GM23338 (cell line): Measurements from ENCODE around the gene AP1B1. TPM values are rescaled to one million over a fixed set of nuclear protein-coding genes. Genes with fewer than 3 reads are reported as not detected.

Source experiments
- ATAC-seq: fragments of 200-7000 bp; cut with Tn5 transposase; 3 replicates; pipeline ENCODE4 v1.9.1; 2020
- DNase-seq: peaks from one replicate; pipeline ENCODE4 v3.0.0-alpha.2; 2015; ENCODE audit warnings: low spot score
- H2AFZ ChIP-seq: fragments of 200-600 bp; sonication (generic); 2 replicates; pipeline ENCODE4 v1.8.0; 2016; ENCODE audit warnings: antibody characterized with exemption, mild to moderate bottlenecking, moderate library complexity
- H3F3A ChIP-seq: fragments of 200-600 bp; sonication (generic); replicated peaks from 2 replicates; pipeline ENCODE4 v1.8.0; 2017; ENCODE audit warnings: antibody characterized with exemption, mixed run types, low read depth
- H3K27ac ChIP-seq: fragments of 200-600 bp; sonication (generic); 2 replicates; pipeline ENCODE4 v1.6.1; 2016; ENCODE audit warnings: low read depth
- H3K27me3 ChIP-seq: fragments of 200-600 bp; sonication (generic); 2 replicates; pipeline ENCODE4 v1.8.0; 2016; ENCODE audit warnings: mild to moderate bottlenecking, mixed run types, moderate library complexity; ENCODE audit not compliant: insufficient read depth
- H3K36me3 ChIP-seq: fragments of 200-600 bp; sonication (generic); 2 replicates; pipeline ENCODE4 v1.8.0; 2016; ENCODE audit warnings: mild to moderate bottlenecking; ENCODE audit not compliant: insufficient read depth
- H3K4me1 ChIP-seq: fragments of 200-600 bp; sonication (generic); 2 replicates; pipeline ENCODE4 v1.8.0; 2016; ENCODE audit warnings: mild to moderate bottlenecking, moderate library complexity; ENCODE audit not compliant: insufficient read depth
- H3K4me2 ChIP-seq: fragments of 200-600 bp; sonication (generic); 2 replicates; pipeline ENCODE4 v1.7.1; 2017; ENCODE audit warnings: mixed run types
- H3K4me3 ChIP-seq: fragments of 200-600 bp; sonication (generic); 2 replicates; pipeline ENCODE4 v1.6.1; 2016; ENCODE audit warnings: mixed run types
- H3K79me2 ChIP-seq: fragments of 200-600 bp; sonication (generic); replicated peaks from 2 replicates; pipeline ENCODE4 v1.8.0; 2017; ENCODE audit warnings: mild to moderate bottlenecking; ENCODE audit not compliant: insufficient read depth
- H3K9me2 ChIP-seq: fragments of 200-600 bp; sonication (generic); 2 replicates; pipeline ENCODE4 v1.8.0; 2017; ENCODE audit not compliant: insufficient read depth
- H4K20me1 ChIP-seq: fragments of 200-600 bp; sonication (generic); replicated peaks from 2 replicates; pipeline ENCODE4 v1.8.0; 2017; ENCODE audit warnings: mild to moderate bottlenecking; ENCODE audit not compliant: insufficient read depth
- H3K27ac Mint-ChIP-seq: 2 replicates; pipeline ENCODE4 v1.8.0; 2020; ENCODE audit warnings: inconsistent platforms, mild to moderate bottlenecking, moderate library complexity, mixed read lengths
- H3K27me3 Mint-ChIP-seq: 3 replicates; pipeline ENCODE4 v1.8.0; 2022; ENCODE audit warnings: low read depth, mild to moderate bottlenecking, moderate library complexity, mixed read lengths, inconsistent platforms; ENCODE audit not compliant: insufficient read depth, poor library complexity
- H3K36me3 Mint-ChIP-seq: 3 replicates; pipeline ENCODE4 v1.8.0; 2021; ENCODE audit warnings: low read depth, mild to moderate bottlenecking, inconsistent platforms, moderate library complexity, mixed read lengths
- H3K4me1 Mint-ChIP-seq: 3 replicates; pipeline ENCODE4 v1.8.0; 2020; ENCODE audit warnings: mild to moderate bottlenecking, inconsistent platforms, mixed read lengths
- H3K4me3 Mint-ChIP-seq: 3 replicates; pipeline ENCODE4 v1.8.0; 2021; ENCODE audit warnings: moderate library complexity, mild to moderate bottlenecking, inconsistent platforms, mixed read lengths
- H3K9me3 Mint-ChIP-seq: 3 replicates; pipeline ENCODE4 v1.8.0; 2020; ENCODE audit warnings: moderate library complexity, mild to moderate bottlenecking, inconsistent platforms, mixed read lengths
- CREB1 ChIP-seq: fragments of 250-450 bp; sonication (Bioruptor Pico); IDR thresholded peaks from 2 replicates; pipeline ENCODE4 v1.5.0; 2020; ENCODE audit warnings: low read depth, mild to moderate bottlenecking, moderate library complexity
- CTCF ChIP-seq, 2 experiments: fragments of 200-600 bp in 1 of 2; sonication (generic) in 1 of 2; conservative IDR thresholded peaks; 2 replicates each; pipeline versions ENCODE4 v1.5.1 to v1.6.1; 2016 to 2017; ENCODE audit warnings: antibody characterized with exemption in 2 of 2, low read depth in 2 of 2, mild to moderate bottlenecking in 2 of 2, moderate library complexity in 1 of 2
- EZH2phosphoT487 ChIP-seq: fragments of 200-600 bp; sonication (generic); IDR thresholded peaks from one replicate; pipeline ENCODE4 v1.8.1; 2018; ENCODE audit warnings: antibody characterized with exemption; ENCODE audit not compliant: unreplicated experiment
- NANOG ChIP-seq: IDR thresholded peaks from 2 replicates; pipeline ENCODE4 v1.6.1; 2016; ENCODE audit warnings: antibody characterized with exemption, borderline replicate concordance
- POLR2AphosphoS5 ChIP-seq: IDR thresholded peaks from 2 replicates; pipeline ENCODE4 v1.6.1; 2016; ENCODE audit warnings: antibody characterized with exemption, low read depth
- REST ChIP-seq: IDR thresholded peaks from one replicate; pipeline ENCODE4 v1.6.1; 2018; ENCODE audit warnings: antibody characterized with exemption; ENCODE audit not compliant: unreplicated experiment
- ZNF114 ChIP-seq: fragments of 250-450 bp; sonication (Bioruptor Pico); IDR thresholded peaks from 2 replicates; pipeline ENCODE4 v1.5.0; 2020; ENCODE audit warnings: mild to moderate bottlenecking, moderate library complexity
- ZNF331 ChIP-seq: fragments of 250-450 bp; sonication (Bioruptor Pico); IDR thresholded peaks from 2 replicates; pipeline ENCODE4 v1.5.0; 2020; ENCODE audit warnings: low read depth, mild to moderate bottlenecking, moderate library complexity
- polyA plus RNA-seq: library from polyadenylated mRNA; unstranded; fragments of >200 nt; fragmentation: Nextera tagmentation; extraction: Ambion mirVana; gene quantifications from 2 replicates; pipeline ENCODE4 v1.2.1, GENCODE V29; 2016
- total RNA-seq: library from RNA; depleted of rRNA; stranded (reverse); fragments of >200 nt; shearing (Covaris generic); gene quantifications from 2 replicates; pipeline ENCODE4 v1.2.3, GENCODE V29; 2014
- TF ChIP-seq, protein P1 (sequence below): IDR thresholded peaks from 2 replicates; pipeline ENCODE4 v1.6.1; 2016; ENCODE audit warnings: antibody characterized with exemption

The AP1B1 gene
- total and polyA plus RNA-seq, 2 experiments from 2014 or later = 19.5 to 74.4 TPM

DNA sequence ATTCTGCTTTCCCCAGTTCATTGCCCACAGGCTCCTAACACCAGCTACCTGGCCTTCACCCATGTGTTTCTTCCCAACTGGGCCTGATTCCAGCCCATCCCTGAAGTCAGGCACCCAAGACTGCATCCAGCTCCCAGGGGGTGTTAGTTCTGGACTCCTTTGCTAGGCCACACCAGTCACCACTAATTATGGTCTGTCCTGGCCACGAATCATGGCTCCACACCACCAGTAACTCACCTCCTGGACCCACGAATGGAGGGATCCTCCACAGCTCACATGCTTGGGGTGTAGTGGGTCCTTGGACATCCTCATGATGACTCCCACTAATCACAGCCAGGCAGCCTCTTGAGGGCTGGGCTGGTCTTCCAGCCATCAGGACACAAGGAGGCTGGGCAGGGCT, 69.3 kb downstream of the AP1B1 start:
- Histone ChIP-seq H3K4me1 (peaks cover 5% of the 10 kb centered on the region; the same call in 1 of the 2 replicates), H2AFZ (no peak overlapping the region), H3K79me2 (no peaks in the 10 kb centered on the region), H3K4me3 (no peak overlapping the region), H3K36me3 (no peaks in the 10 kb centered on the region), H3K9me2 (no peaks in the 10 kb centered on the region), H3K27me3 (peaks cover 38% of the 10 kb centered on the region), H4K20me1 (peaks cover 5% of the 10 kb centered on the region; the same call in 1 of the 2 replicates), H3K27ac (no peak overlapping the region), H3K4me2 (no peak overlapping the region), H3F3A (peaks cover 15% of the 10 kb centered on the region; the same call in 1 of the 2 replicates)
- H3K4me1 Mint-ChIP-seq = peaks cover 10% of the 10 kb centered on the region
- H3K27ac Mint-ChIP-seq = no peak overlapping the region
- peaks cover 35% of the 10 kb centered on the region for H3K27me3 Mint-ChIP-seq
- no peak for ATAC-seq
- H3K9me3 Mint-ChIP-seq = peaks cover 12% of the 10 kb centered on the region
- DNase-seq = no peak
- TF ChIP-seq EZH2phosphoT487 = no peak
- TF ChIP-seq ZNF331 (CRISPR knock-in tag) = no peak
- no peak for TF ChIP-seq POLR2AphosphoS5
- no peak for TF ChIP-seq REST
- TF ChIP-seq CREB1 (CRISPR knock-in tag) = no peak
- H3K36me3 Mint-ChIP-seq = peaks cover 5% of the 10 kb centered on the region; the same call in 1 of the 3 replicates
- H3K4me3 Mint-ChIP-seq = no peak overlapping the region

- no peak overlapping the region for H3K27ac ChIP-seq
- H4K20me1 ChIP-seq = peaks cover 9% of the 10 kb centered on the region
- H3K79me2 ChIP-seq = no peaks in the 10 kb centered on the region
- no peak for DNase-seq
- Mint-ChIP-seq H3K27ac (no peak overlapping the region), H3K4me3 (no peak overlapping the region; the same call in 2 of the 3 replicates), H3K36me3 (peaks cover 5% of the 10 kb centered on the region; the same call in 1 of the 3 replicates), H3K9me3 (peaks cover 21% of the 10 kb centered on the region), H3K27me3 (peaks cover 43% of the 10 kb centered on the region), H3K4me1 (peaks cover 16% of the 10 kb centered on the region)
- peaks cover 5% of the 10 kb centered on the region; the same call in 1 of the 2 replicates for H3K4me1 ChIP-seq
- H3K4me2 ChIP-seq = no peak overlapping the region
- no peak overlapping the region for H3K4me3 ChIP-seq
- no peak overlapping the region; the same call in 1 of the 2 replicates for H2AFZ ChIP-seq
- no peak for ATAC-seq
- TF ChIP-seq NANOG = no peak
- no peak for TF ChIP-seq POLR2AphosphoS5
- TF ChIP-seq REST = no peak
- TF ChIP-seq ZNF114 (CRISPR knock-in tag) = no peak
- TF ChIP-seq ZNF331 (CRISPR knock-in tag) = no peak
- TF ChIP-seq CREB1 (CRISPR knock-in tag) = no peak
- no peak for TF ChIP-seq CTCF (conservative IDR thresholded peaks at IDR 0.05; ENCODE audit: low read depth in 2 of 2)
- TF ChIP-seq, protein P1, sequence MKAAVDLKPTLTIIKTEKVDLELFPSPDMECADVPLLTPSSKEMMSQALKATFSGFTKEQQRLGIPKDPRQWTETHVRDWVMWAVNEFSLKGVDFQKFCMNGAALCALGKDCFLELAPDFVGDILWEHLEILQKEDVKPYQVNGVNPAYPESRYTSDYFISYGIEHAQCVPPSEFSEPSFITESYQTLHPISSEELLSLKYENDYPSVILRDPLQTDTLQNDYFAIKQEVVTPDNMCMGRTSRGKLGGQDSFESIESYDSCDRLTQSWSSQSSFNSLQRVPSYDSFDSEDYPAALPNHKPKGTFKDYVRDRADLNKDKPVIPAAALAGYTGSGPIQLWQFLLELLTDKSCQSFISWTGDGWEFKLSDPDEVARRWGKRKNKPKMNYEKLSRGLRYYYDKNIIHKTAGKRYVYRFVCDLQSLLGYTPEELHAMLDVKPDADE = no peak
- TF ChIP-seq EZH2phosphoT487 = no peak
- H3K36me3 ChIP-seq = no peaks in the 10 kb centered on the region
- peaks cover 18% of the 10 kb centered on the region; the same call in 1 of the 2 replicates for H3F3A ChIP-seq
- H3K27me3 ChIP-seq = peaks cover 49% of the 10 kb centered on the region
- H3K9me2 ChIP-seq = no peaks in the 10 kb centered on the region
Measured at GRCh38 chr22:29317827-29318454, 70.4 kb downstream of the AP1B1 start.
